ENCODE data around the gene ATP11A.

The ATP11A gene

GRCh38 chr13:112898621-112899280 is 208.9 kb downstream of the ATP11A start:
- Histone ChIP-seq H2AFZ (ENCODE audit: low read length) (no peak overlapping the region), H3K79me2 (ENCODE audit: low read length) (no peaks in the 10 kb centered on the region), H3K36me3 (replicated peaks; ENCODE audit: insufficient read depth, low read length) (no peaks in the 10 kb centered on the region), H3K27ac (ENCODE audit: low read length) (no peak overlapping the region), H3K9me2 (replicated peaks; ENCODE audit: insufficient read depth, low read length) (no peaks in the 10 kb centered on the region), H4K20me1 (ENCODE audit: insufficient read depth, low read length) (no peaks in the 10 kb centered on the region), H3K9me3 (replicated peaks; ENCODE audit: insufficient read depth, low read length) (no peaks in the 10 kb centered on the region), H3F3A (ENCODE audit: insufficient read depth, low read length) (0 out of 2 replicates have a peak, but pooled peaks cover 8% of the 10 kb centered on the region), H3K4me3 (ENCODE audit: low read length) (no peak overlapping the region), H3K27me3 (replicated peaks; ENCODE audit: insufficient read depth, low read length) (peaks cover 30% of the 10 kb centered on the region), H3K4me1 (ENCODE audit: low read length) (peaks cover 23% of the 10 kb centered on the region), H3K9ac (ENCODE audit: low read length) (no peak overlapping the region), H3K4me2 (ENCODE audit: low read depth, low read length) (no peak overlapping the region)
- DNase-seq: no peak
- TF ChIP-seq EZH2phosphoT487 (IDR thresholded peaks at IDR 0.05; ENCODE audit: low read length): no peak
- TF ChIP-seq CTCF (IDR thresholded peaks at IDR 0.05; ENCODE audit: low read length): no peak
- TF ChIP-seq EZH2 (optimal IDR thresholded peaks at IDR 0.05; ENCODE audit: low read depth, low read length): no peak

GRCh38 chr13:112899281-112900225 is 209.7 kb downstream of the ATP11A start:
- no peak for TF ChIP-seq EZH2 (optimal IDR thresholded peaks at IDR 0.05; ENCODE audit: low read depth, low read length)

DNA sequence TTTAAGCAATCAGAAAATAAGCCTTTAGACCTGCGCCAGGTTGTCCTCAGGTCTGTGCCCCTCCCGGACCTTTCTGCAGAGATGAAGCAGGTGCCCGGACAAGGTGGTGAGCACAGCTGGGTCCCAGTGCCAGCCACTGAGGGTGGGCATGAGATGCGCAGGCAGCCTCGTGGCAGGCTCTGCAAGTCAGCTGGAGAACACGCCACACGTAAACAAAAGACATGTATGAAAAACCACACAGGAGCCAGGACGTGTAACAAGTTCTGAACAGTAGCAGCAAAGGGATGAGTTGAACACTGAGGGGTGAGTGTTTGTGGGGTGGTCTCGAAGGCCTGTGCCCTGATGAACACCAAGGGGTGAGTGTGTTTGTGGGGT is 210.4 kb downstream of the ATP11A start:
- Histone ChIP-seq H4K20me1 (ENCODE audit: insufficient read depth, low read length) (no peaks in the 10 kb centered on the region), H3K9ac (ENCODE audit: low read length) (peak overlapping the region; percentile 11; the same call in 1 of the 2 replicates), H3K4me3 (ENCODE audit: low read length) (peak overlapping the region; percentile 54), H3K4me1 (ENCODE audit: low read length) (peaks cover 15% of the 10 kb centered on the region), H3F3A (ENCODE audit: insufficient read depth, low read length) (0 out of 2 replicates have a peak, but pooled peaks cover 8% of the 10 kb centered on the region), H3K4me2 (ENCODE audit: low read depth, low read length) (peak overlapping the region; percentile 72), H3K27me3 (replicated peaks; ENCODE audit: insufficient read depth, low read length) (peaks cover 20% of the 10 kb centered on the region), H3K79me2 (ENCODE audit: low read length) (no peaks in the 10 kb centered on the region), H2AFZ (ENCODE audit: low read length) (peak overlapping the region; percentile 62), H3K27ac (ENCODE audit: low read length) (peak overlapping the region; percentile 48; the same call in 1 of the 2 replicates), H3K36me3 (replicated peaks; ENCODE audit: insufficient read depth, low read length) (no peaks in the 10 kb centered on the region), H3K9me2 (replicated peaks; ENCODE audit: insufficient read depth, low read length) (no peaks in the 10 kb centered on the region), H3K9me3 (replicated peaks; ENCODE audit: insufficient read depth, low read length) (no peaks in the 10 kb centered on the region)
- TF ChIP-seq EZH2 (optimal IDR thresholded peaks at IDR 0.05; ENCODE audit: low read depth, low read length) (no peak), EZH2phosphoT487 (IDR thresholded peaks at IDR 0.05; ENCODE audit: low read length) (no peak), CTCF (IDR thresholded peaks at IDR 0.05; ENCODE audit: low read length) (no peak)
- peak; percentile 24 for DNase-seq

More at GRCh38 chr13:112899281-112900225, 209.7 kb downstream of the ATP11A start:
- H3K9ac ChIP-seq (ENCODE audit: low read length): peak overlapping the region; percentile 11; the same call in 1 of the 2 replicates
- H3K9me3 ChIP-seq (replicated peaks; ENCODE audit: insufficient read depth, low read length): no peaks in the 10 kb centered on the region
- no peaks in the 10 kb centered on the region for H3K9me2 ChIP-seq (replicated peaks; ENCODE audit: insufficient read depth, low read length)
- peak overlapping the region; percentile 72 for H3K4me2 ChIP-seq (ENCODE audit: low read depth, low read length)
- no peaks in the 10 kb centered on the region for H4K20me1 ChIP-seq (ENCODE audit: insufficient read depth, low read length)
- peaks cover 27% of the 10 kb centered on the region for H3K27me3 ChIP-seq (replicated peaks; ENCODE audit: insufficient read depth, low read length)
- H3K4me1 ChIP-seq (ENCODE audit: low read length): peaks cover 22% of the 10 kb centered on the region
- no peaks in the 10 kb centered on the region for H3K79me2 ChIP-seq (ENCODE audit: low read length)
- peak; percentile 57 for DNase-seq
- no peaks in the 10 kb centered on the region for H3K36me3 ChIP-seq (replicated peaks; ENCODE audit: insufficient read depth, low read length)
- H2AFZ ChIP-seq (ENCODE audit: low read length): peak overlapping the region; percentile 62
- H3K27ac ChIP-seq (ENCODE audit: low read length): peak overlapping the region; percentile 48; the same call in 1 of the 2 replicates
- H3F3A ChIP-seq (ENCODE audit: insufficient read depth, low read length): 0 out of 2 replicates have a peak, but pooled peaks cover 8% of the 10 kb centered on the region
- peak overlapping the region; percentile 54 for H3K4me3 ChIP-seq (ENCODE audit: low read length)
